K562 (cell line): ENCODE results near the gene ITGAL. TPM values are rescaled to one million over a fixed set of nuclear protein-coding genes. Genes with fewer than 3 reads are reported as not detected.

Source experiments
- BCLAF1 ChIP-seq, 2 experiments: fragments of 450-650 bp in 1 of 2; IDR thresholded peaks; 2 replicates each; pipeline ENCODE4 v1.6.1; 2011 to 2017; ENCODE audit warnings: low read depth in 2 of 2, antibody characterized with exemption in 1 of 2, borderline replicate concordance in 1 of 2, low read length in 1 of 2, mild to moderate bottlenecking in 1 of 2, mixed read lengths in 1 of 2; ENCODE audit not compliant: control insufficient read depth in 1 of 2
- CBFB ChIP-seq: sonication (generic); formaldehyde crosslinking; IDR thresholded peaks from 2 replicates; pipeline ENCODE4 v1.4.0; 2020; ENCODE audit warnings: mild to moderate bottlenecking, missing genetic modification reagents
- E2F1 ChIP-seq: sonication (generic); formaldehyde crosslinking; IDR thresholded peaks from 2 replicates; pipeline ENCODE4 v1.8.1; 2023; ENCODE audit warnings: mild to moderate bottlenecking, missing genetic modification reagents, moderate library complexity
- FOXA1 ChIP-seq: fragments of 450-650 bp; IDR thresholded peaks from 2 replicates; pipeline ENCODE4 v1.6.1; 2016; ENCODE audit warnings: mild to moderate bottlenecking, borderline replicate concordance
- HMGXB4 ChIP-seq: sonication (generic); formaldehyde crosslinking; IDR thresholded peaks from 2 replicates; pipeline ENCODE4 v1.8.1; 2023; ENCODE audit warnings: mild to moderate bottlenecking, missing genetic modification reagents
- KDM4B ChIP-seq, 2 experiments: fragments of 450-650 bp in 1 of 2; sonication (generic) in 1 of 2; IDR thresholded peaks; 2 replicates each; pipeline ENCODE4 v1.6.1; 2016 to 2017; ENCODE audit warnings: borderline replicate concordance in 2 of 2, antibody characterized with exemption in 1 of 2, low read depth in 1 of 2, mild to moderate bottlenecking in 1 of 2
- MCM2 ChIP-seq: fragments of 450-650 bp; IDR thresholded peaks from 2 replicates; pipeline ENCODE4 v1.6.1; 2017; ENCODE audit warnings: low read depth, mild to moderate bottlenecking
- MXD1 ChIP-seq: fragments of 250-450 bp; sonication (Bioruptor Pico); IDR thresholded peaks from 2 replicates; pipeline ENCODE4 v1.8.0; 2021; ENCODE audit warnings: borderline replicate concordance, mild to moderate bottlenecking, moderate library complexity; ENCODE audit not compliant: poor library complexity, severe bottlenecking
- NFYB ChIP-seq: IDR thresholded peaks from 2 replicates; pipeline ENCODE4 v1.6.1; 2011; ENCODE audit warnings: mild to moderate bottlenecking, moderate library complexity; ENCODE audit not compliant: insufficient read length; ENCODE audit errors: extremely low read depth
- RHOXF2B ChIP-seq: fragments of 250-450 bp; sonication (Bioruptor Pico); conservative IDR thresholded peaks from 2 replicates; pipeline ENCODE4 v1.5.1; 2021
- SETDB1 ChIP-seq: IDR thresholded peaks from one replicate; pipeline ENCODE4 v1.6.1; 2012; ENCODE audit warnings: low read length, control low read depth, inconsistent platforms
- SMAD2 ChIP-seq: fragments of 150-350 bp; IDR thresholded peaks from 2 replicates; pipeline ENCODE4 v1.6.1; 2014; ENCODE audit warnings: low read depth, mild to moderate bottlenecking, low read length
- SNIP1 ChIP-seq: fragments of 450-650 bp; IDR thresholded peaks from 2 replicates; pipeline ENCODE4 v1.7.1; 2017; ENCODE audit warnings: low read depth, mild to moderate bottlenecking
- TAF7 ChIP-seq: fragments of 450-650 bp; IDR thresholded peaks from 2 replicates; pipeline ENCODE4 v1.6.1; 2016; ENCODE audit warnings: missing genetic modification characterization, missing compliant biosample characterization
- ZNF263 ChIP-seq: sonication (generic); formaldehyde crosslinking; IDR thresholded peaks from 2 replicates; pipeline ENCODE4 v1.8.0; 2022; ENCODE audit warnings: mild to moderate bottlenecking, missing genetic modification reagents, borderline replicate concordance
- ZNF639 ChIP-seq, 2 experiments: fragments of 200-800 bp in 1 of 2; sonication (Bioruptor generic) in 1 of 2; sonication (generic) in 1 of 2; formaldehyde crosslinking in 1 of 2; IDR thresholded peaks in 1 of 2; conservative IDR thresholded peaks in 1 of 2; 2 replicates each; pipeline versions ENCODE4 v1.5.0 to v1.6.1; 2016 to 2020; ENCODE audit warnings: missing compliant biosample characterization in 1 of 2, missing genetic modification characterization in 1 of 2, missing genetic modification reagents in 1 of 2
- polyA plus RNA-seq, 8 experiments: library from polyadenylated mRNA; depleted of rRNA in 4 of 8; stranded (reverse) in 5 of 8; unstranded in 3 of 8; fragments of >200 nt; fragmentation: Nextera tagmentation in 2 of 8; fragmentation: Illumina TruSeq in 1 of 8; extraction: Ambion mirVana in 2 of 8; extraction: Trizol in 1 of 8; gene quantifications; 2 replicates each; pipeline versions ENCODE4 v1.2.1 to v1.2.3, GENCODE V29; 2011 to 2014; ENCODE audit warnings: inconsistent platforms in 1 of 8, missing spikeins in 1 of 8
- total RNA-seq, 7 experiments: library from RNA; depleted of rRNA in 6 of 7; stranded (reverse); fragments of >200 nt in 6 of 7; fragmentation: Illumina TruSeq in 2 of 7; extraction: Trizol in 2 of 7; gene quantifications; 2 replicates each; pipeline versions ENCODE4 v1.2.1 to v1.2.3, GENCODE V29; 2011 to 2021; ENCODE audit warnings: low replicate concordance in 1 of 7

The ITGAL gene
- total and polyA plus RNA-seq, 9 of the 15 experiments (the other 6 are each of a cell fraction or from before 2014, with no cell fraction given), result 0.01 to 0.53 TPM; not detected in 7

- no peak for TF ChIP-seq RHOXF2B (CRISPR knock-in tag)
- no peak for TF ChIP-seq E2F1 (CRISPR knock-in tag)
- no peak for TF ChIP-seq ZNF263 (CRISPR knock-in tag)
- no peak; a peak in 1 of 4 replicates for TF ChIP-seq KDM4B (IDR thresholded peaks at IDR 0.05; ENCODE audit: borderline replicate concordance in 2 of 2, low read depth in 1 of 2)
- no peak for TF ChIP-seq SNIP1
- no peak for TF ChIP-seq FOXA1
- TF ChIP-seq HMGXB4 (CRISPR knock-in tag), result no peak; the same call in 1 of the 2 replicates
- no peak for TF ChIP-seq MXD1 (CRISPR knock-in tag)
- TF ChIP-seq BCLAF1 (IDR thresholded peaks at IDR 0.05; ENCODE audit: borderline replicate concordance in 1 of 2, control insufficient read depth in 1 of 2, low read depth in 2 of 2, low read length in 1 of 2), result no peak
- TF ChIP-seq MCM2, result no peak
- peak; percentile 80 for TF ChIP-seq TAF7
- TF ChIP-seq NFYB, result peak; percentile 89
- no peak for TF ChIP-seq SMAD2
- TF ChIP-seq ZNF639 (CRISPR knock-in tag; conservative IDR thresholded peaks at IDR 0.05 in 1 of 2, IDR thresholded peaks at IDR 0.05 in 1 of 2), result peak in 1 of 2 experiments; percentile 64; a peak in 2 of 4 replicates
- no peak for TF ChIP-seq CBFB (CRISPR knock-in tag)
- TF ChIP-seq SETDB1, result no peak
These were observed 26.9 kb upstream of the ITGAL start, which contains the start of gene SEPHS2 (continued) for GRCh38 chr16:30445408-30446202.
